GM06990 (cell line): ENCODE data around the gene CPB2.

Source experiments
- DNase-seq: peaks from one replicate; pipeline ENCODE4 v3.0.0-alpha.2; 2011; ENCODE audit not compliant: insufficient read length; ENCODE audit errors: extremely low read depth
- H3K27me3 ChIP-seq: replicated peaks from 2 replicates; pipeline ENCODE4 v1.6.0; 2011; ENCODE audit warnings: low read length; ENCODE audit not compliant: control insufficient read depth, insufficient read depth
- H3K36me3 ChIP-seq: 2 replicates; pipeline ENCODE4 v1.5.1; 2011; ENCODE audit warnings: low read length; ENCODE audit not compliant: control insufficient read depth, insufficient read depth
- H3K4me3 ChIP-seq: replicated peaks from 2 replicates; pipeline ENCODE4 v1.5.1; 2011; ENCODE audit warnings: low read depth, mild to moderate bottlenecking, control low read depth, low read length
- CTCF ChIP-seq: IDR thresholded peaks from 2 replicates; pipeline ENCODE4 v1.5.1; 2011; ENCODE audit warnings: low read length, control low read depth, mild to moderate bottlenecking, inconsistent platforms; ENCODE audit not compliant: insufficient read depth, poor library complexity, severe bottlenecking

CPB2 gene

GRCh38 chr13:46053162-46054012 is 51.4 kb downstream of the CPB2 start:
- DNase-seq, result no peak
- Histone ChIP-seq H3K4me3 (peak overlapping the region; percentile 80), H3K36me3 (no peaks in the 10 kb centered on the region)

GRCh38 chr13:46052319-46053161 is 52.3 kb downstream of the CPB2 start, which contains the start of gene ZC3H13:
Gene ZC3H13 (minus strand): TSS chr13:46052746. CDS start chr13:46045507, 7,239 bp downstream.
- TF ChIP-seq CTCF, result no peak
- Histone ChIP-seq H3K27me3 (no peaks in the 10 kb centered on the region), H3K36me3 (no peaks in the 10 kb centered on the region), H3K4me3 (peak within 1 kb of the TSS; percentile 80)
- DNase-seq, result peak; percentile 85

More at GRCh38 chr13:46053162-46054012, 51.4 kb downstream of the CPB2 start:
- no peaks in the 10 kb centered on the region for H3K27me3 ChIP-seq
- no peak for TF ChIP-seq CTCF

GRCh38 chr13:46051968-46052318 is 52.9 kb downstream of the CPB2 start:
- peak overlapping the region; percentile 80 for H3K4me3 ChIP-seq
- H3K27me3 ChIP-seq, result no peaks in the 10 kb centered on the region
- no peak for TF ChIP-seq CTCF
- no peak for DNase-seq
- no peaks in the 10 kb centered on the region for H3K36me3 ChIP-seq

- Histone ChIP-seq H3K4me3 (peak overlapping the region; percentile 80), H3K27me3 (no peaks in the 10 kb centered on the region), H3K36me3 (no peaks in the 10 kb centered on the region)
- TF ChIP-seq CTCF, result no peak
- no peak for DNase-seq
Observed at GRCh38 chr13:46050771-46051170, 54.1 kb downstream of the CPB2 start.

GRCh38 chr13:46045424-46045823 is 59.4 kb downstream of the CPB2 start:
- Histone ChIP-seq H3K4me3 (no peak overlapping the region), H3K36me3 (no peaks in the 10 kb centered on the region), H3K27me3 (no peaks in the 10 kb centered on the region)
- TF ChIP-seq CTCF, result no peak
- DNase-seq, result no peak
